HG03064 (cell line): Measurements from ENCODE around the gene SKA2.
"Not testable (repeated sequence)": the region's sequence is repeated elsewhere in the genome, so short reads cannot be mapped to it uniquely, and the experiment has no call there.

ENCODE experiments used
- ATAC-seq: cut with Tn5 transposase; IDR thresholded peaks from one replicate; pipeline ENCODE4 v1.9.1; 2021; ENCODE audit warnings: low read depth; ENCODE audit not compliant: unreplicated experiment

SKA2 gene, protein sequence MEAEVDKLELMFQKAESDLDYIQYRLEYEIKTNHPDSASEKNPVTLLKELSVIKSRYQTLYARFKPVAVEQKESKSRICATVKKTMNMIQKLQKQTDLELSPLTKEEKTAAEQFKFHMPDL

DNA sequence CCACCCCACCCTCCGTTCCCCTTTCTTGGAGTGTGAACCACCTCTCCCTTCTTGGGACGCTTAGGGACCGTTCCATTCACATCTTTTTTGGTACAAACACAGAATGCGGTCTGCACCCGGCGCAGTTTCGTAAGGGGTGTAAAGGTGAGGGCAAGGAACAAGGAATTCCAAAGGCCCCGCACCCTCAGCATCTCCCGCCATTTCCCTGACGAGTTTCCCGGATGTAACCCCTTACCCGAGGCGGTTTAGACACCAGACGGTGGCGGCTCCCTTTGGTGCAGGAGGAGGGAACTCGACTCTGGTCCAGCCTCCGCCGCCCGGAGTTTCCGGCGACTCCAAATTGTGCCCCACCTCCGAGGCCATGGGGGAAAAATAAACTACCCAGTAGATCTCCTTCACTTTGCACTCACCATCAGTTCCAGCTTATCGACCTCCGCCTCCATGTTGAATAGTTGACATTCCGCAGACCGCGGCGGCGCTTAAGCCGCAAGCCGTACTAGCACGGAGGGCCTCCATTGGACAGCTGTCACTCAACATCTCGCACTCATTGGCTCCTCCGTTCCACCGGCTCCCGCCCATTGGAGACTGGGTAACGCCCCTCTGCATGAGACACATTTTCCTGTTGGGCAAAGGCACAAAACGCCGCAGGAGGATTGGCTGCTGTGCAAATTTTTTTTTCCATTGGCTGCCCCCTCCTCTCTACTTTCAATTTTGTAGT, at the start of gene SKA2:
SKA2 (minus strand) TSS at position 466 of the 718 bp plus-strand sequence; CDS start at position 443, 23 bp downstream.
- ATAC-seq = peak; percentile 77

DNA sequence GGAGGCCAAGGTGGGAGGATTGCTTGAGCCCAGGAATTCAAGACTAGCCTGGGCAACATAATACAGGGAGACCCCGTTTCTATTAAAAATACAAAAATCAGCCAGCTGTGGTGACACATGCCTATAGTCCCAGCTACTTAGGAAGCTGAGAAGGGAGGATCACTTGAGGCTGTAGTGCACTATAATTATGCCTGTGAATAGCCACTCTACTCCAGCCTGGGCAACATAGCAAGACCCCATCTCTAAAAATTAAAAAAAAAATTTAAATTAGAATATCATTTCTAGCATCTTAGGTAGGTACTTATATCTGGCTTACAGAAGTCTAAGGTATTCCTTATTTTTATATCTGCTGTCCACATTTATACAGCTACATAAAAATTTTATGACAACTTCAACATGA, 47.3 kb upstream of the SKA2 start:
- no peak for ATAC-seq

DNA sequence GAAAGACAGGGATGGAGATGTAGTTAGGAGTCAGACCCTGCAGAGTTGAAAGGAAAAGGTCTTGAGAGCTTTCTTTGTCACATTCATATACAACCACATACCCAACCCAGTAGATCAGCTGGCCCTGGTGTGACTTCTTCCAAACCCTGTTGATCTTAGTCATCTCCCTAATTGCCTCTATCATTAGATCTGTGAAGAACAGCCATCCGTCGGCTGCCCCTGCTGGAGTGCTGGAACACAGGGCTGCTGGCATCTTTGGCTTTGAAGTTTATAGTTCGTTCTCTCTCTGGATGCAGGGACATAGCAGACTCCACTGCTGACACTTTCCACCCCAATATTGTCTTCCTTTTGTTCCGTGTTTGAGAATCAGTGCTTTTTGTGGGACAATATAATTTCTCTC, 44.4 kb upstream of the SKA2 start:
- ATAC-seq = no peak

DNA sequence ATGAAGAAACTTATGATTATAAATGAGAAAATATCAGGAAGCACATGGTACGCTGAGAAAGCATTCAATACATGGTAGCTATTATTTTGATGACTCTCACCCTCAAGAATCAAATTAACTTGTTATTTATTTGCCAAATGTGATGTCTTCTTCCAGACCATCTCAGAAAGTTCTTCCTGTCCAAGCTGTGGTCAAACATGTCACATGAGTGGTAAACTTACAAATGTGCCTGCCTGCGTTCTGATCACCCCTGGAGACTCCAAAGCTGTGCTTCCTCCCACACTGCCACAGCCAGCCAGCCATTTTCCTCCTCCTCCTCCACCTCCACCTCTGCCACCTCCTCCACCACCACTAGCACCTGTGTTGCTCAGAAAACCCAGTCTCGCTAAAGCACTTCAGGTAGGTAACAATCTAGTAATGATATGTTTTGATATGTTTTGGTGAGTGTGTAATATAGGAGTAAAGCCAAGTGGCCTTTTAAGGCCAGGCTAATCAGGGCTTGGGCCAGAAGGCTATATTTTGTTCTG, 38.4 kb upstream of the SKA2 start:
- no peak for ATAC-seq

DNA sequence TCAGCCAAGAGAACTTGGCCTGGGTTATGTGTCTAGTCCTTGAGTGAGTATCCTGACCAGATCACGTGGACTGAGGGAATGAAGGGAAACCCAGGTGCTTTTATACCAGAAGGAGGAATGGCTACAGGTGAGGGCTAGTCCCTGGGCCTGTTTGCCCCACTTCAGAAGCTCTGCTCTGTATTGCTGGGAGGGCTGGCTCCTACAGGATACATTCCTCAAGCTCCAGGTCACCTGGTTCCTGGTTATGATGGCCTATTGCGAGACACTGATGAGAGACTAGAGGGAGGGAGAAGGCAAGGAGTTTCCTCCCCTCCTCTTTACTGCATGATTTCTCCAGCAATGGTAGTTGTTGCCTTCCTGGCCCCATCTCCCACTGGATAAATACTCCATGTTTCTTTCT, 35.8 kb upstream of the SKA2 start:
- ATAC-seq = no peak

DNA sequence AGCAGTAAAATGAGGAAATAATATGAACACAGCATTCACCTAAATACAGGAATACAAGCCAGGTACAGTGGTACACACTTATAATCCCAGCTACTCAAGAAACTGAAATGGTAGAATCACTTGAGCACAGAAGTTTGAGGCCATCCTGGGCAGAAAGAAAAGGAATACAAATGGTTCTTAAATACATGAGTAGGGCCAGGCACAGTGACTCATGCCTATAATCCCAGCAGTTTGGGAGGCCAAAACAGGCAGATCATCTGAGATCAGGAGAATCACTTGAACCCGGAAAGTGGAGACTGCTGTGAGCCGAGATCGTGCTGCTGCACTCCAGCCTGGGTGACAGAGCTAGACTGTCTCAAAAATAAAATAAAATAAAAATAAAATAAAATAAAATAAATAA, 31.9 kb upstream of the SKA2 start:
- ATAC-seq = no peak

DNA sequence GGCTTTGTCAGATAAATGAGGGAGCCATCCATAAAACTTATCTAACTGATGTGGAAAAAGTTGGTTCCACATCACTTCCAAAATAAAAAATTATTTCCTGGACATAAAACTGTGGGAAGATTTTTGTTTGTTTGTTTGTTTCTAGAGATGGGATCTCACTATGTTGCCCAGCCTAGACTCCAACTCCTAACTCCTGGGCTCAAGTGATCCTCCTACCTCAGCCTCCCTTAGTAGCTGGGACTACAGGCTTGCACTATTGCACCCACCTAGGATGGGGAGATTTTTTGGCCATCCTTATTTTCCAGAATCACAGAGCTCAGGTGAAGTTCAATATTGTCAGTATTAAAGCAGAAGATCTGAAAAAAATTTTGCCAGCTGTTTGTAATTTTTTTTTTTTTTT, 31.0 kb upstream of the SKA2 start:
- no peak for ATAC-seq

DNA sequence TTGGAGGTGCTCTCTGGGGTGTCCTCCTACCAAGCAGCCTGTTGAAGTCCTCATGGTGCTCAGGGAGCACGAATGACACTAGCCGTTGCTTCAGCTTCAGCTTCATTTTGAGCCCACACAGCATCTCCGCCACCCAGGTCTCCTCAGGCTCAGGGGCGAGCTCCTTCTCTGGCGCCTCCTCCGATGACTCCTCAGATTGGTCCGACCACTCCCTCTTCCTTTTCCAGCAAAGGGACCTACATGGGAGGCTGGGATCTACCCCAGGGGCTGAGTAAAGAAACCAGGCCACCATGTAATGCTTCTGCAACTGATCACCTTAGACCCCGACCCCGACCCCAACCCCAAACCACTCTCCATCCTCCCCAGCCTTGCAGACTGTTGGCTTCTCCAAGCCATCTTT, 26.5 kb upstream of the SKA2 start:
- no peak for ATAC-seq

DNA sequence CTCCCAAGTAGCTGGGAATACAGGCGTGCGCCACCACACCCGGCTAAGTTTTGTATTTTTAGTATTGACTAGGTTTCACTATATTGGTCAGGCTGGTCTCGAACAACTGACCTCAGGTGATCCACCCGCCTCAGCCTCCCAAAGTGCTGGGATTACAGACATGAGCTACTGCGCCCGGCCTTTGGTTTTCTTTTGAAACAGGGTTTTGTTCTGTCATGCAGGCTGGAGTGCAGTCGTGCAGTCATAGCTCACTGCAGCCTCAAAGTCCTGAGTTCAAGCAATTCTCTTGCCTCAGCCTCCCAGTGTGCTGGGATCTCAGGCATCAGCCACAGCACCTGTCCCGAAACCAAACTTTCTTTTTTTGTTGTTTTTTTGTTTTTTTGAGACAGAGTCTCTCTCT, 25.6 kb upstream of the SKA2 start:
- ATAC-seq = no peak

DNA sequence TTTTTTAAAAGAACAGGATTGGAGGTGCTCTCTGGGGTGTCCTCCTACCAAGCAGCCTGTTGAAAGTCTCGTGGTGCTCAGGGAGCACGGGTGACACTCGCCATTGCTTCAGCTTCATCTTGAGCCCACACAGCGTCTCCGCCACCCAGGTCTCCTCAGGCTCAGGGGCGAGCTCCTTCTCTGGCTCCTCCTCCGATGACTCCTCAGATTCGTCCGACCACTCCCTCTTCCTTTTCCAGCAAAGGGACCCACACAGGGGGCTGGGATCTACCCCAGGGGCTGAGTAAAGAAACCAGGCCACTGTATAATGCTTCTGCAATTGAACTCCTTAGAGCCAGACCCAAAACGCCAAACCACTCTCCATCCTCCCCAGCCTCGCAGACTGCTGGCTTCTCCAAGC, 24.6 kb upstream of the SKA2 start:
- not testable (repeated sequence) for ATAC-seq

DNA sequence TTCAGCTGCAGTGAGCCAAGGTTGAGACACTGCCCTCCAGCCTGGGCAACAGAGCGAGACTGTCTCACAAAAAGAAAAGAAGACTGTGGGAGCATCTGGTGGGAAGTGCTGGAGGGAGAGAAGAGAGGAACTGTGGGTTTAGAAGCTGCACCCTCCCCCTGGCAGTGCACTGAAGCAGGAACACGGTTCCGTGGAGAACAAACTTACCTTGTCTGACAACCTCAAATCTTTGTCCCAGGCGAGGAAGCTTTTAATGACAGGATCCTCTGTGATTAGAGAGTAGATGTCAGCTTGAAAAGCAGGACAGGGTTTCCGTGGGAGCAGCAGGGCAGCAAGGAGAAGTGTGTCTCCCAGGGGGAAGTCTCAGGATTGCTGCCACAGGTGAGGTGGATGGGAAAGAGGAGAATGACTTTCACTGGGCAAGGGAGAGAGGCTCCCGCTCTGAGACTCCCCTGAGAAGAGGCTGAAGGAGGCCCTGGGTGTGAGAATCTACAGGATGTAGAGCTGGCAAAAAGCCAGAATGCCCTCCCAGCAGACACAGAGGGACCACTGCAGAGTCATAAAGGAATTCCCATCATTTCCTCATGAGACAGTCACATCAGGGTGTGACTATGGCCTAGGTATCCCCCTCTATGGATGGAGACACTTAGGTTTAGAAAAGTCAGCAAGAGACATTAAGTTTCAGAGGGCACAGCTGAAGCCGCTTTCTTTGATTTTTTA, 23.4 kb upstream of the SKA2 start:
- no peak for ATAC-seq

DNA sequence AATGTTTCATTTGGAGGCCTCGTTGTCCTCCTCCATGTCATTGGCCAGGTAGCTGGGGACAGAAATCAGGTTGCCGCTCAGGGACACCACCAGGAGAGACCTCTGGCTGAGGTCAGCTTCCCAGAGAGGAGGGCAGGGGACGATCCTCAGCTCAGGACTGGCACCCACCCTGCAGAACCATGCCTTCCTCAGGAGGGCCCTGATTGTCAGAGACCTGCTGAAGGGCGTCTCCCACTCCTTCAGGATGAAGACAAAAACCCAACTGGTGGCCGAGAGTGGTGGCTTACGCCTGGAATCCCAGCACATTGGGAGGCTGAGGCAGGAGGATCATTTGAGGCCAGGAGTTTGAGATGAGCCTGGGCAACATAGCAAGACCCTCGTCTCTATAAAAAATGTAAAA, 20.1 kb upstream of the SKA2 start:
- ATAC-seq = no peak

DNA sequence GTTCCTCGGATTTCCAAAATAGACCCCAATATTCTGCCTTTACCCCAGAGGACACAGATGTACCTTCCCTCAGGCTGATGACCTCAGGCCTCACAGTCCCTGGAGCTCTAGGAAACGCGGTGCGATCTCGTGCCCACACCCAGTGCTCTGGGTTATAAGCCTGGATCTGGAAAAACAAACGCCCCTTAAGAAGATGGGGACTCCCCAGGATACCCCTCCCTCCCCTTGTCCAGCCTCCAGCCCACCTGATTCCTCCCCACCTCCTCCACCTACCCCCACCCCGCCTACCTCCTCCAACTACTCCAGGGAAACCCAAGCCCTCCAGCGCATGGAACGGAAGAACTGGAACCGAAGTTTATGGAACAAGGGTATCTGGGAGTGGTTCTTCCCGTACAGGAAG, 19.7 kb upstream of the SKA2 start:
- no peak for ATAC-seq

DNA sequence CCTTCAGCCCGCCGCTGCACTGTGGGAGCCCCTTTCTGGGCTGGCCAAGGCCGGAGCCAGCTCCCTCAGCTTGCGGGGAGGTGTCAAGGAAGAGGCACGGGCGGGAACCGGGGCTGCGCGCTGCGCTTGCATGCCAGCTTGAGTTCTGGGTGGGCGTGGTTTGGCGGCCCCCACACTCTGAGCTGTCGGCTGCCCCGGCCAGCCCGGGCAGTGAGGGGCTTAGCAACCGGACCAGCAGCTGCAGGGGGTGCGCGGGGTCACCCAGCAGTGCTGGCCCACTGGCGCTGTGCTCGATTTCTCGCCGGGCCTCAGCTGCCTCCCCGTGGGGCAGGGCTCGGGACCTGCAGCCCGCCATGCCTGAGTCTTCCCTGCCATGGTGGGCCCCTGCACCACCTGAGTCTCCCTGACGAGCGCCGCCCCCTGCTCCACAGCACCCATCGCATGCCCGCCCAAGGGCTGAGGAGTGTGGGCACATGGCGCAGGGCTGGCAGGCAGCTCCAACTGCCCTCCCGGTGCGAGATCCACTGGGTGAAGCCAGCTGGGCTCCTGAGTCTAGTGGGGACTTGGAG, 17.5 kb upstream of the SKA2 start:
- no peak for ATAC-seq

DNA sequence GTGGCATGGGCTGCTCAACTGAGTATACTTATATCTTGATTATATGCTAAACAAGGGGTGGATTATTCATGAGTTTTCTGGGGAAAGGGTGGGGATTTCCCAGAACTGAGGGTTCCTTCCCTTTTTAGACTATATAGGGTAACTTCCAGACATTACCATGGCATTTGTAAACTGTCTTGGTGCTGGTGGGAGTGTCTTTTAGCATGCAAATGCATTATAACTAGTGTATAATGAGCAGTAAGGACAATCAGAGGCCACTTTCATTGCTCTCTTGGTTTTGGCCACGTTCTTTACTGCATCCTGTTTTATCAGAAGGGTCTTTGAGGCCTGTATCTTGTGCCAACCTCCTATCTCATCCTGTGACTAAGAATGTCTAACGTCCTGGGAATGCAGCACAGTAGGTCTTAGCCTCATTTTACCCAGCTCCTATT, 12.6 kb upstream of the SKA2 start:
- no peak for ATAC-seq

DNA sequence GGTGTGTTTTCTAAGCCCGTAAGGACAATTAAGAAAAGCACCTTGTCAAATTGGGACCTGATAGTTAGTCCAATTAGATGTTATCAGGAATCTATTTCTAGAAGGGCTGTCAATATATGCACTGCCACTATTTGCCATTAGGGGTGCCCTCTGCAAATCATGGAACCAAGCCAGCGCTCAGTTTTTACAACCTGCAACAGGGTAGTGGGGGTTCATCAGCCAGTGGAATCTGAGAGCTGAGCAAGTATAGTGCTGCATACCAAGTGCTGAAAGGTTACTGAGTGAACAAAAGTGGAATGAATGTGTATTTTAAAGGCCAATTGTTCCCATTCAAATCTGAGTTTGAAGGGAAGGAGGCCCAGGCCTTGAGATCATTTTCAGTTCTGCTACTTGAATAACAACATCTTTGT, 11.0 kb upstream of the SKA2 start:
- ATAC-seq = no peak

DNA sequence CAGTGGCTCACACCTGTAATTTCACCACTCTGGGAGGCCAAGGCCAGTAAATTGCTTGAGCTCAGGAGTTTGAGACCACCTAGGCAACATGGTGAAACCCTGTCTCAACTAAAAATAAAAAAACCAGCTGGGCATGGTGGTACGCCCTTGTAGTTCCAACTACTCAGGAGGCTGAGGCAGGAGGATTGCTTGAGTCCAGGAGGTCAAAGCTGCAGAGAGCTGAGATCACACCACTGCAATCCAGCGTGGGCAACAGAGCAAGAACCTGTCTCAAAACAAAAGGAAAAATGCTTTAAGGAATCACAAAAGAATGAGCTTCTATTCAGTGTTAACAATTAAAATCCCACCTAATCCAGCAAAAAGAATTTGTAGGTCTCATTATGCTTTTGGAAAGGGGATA, 6.5 kb upstream of the SKA2 start:
- no peak for ATAC-seq

DNA sequence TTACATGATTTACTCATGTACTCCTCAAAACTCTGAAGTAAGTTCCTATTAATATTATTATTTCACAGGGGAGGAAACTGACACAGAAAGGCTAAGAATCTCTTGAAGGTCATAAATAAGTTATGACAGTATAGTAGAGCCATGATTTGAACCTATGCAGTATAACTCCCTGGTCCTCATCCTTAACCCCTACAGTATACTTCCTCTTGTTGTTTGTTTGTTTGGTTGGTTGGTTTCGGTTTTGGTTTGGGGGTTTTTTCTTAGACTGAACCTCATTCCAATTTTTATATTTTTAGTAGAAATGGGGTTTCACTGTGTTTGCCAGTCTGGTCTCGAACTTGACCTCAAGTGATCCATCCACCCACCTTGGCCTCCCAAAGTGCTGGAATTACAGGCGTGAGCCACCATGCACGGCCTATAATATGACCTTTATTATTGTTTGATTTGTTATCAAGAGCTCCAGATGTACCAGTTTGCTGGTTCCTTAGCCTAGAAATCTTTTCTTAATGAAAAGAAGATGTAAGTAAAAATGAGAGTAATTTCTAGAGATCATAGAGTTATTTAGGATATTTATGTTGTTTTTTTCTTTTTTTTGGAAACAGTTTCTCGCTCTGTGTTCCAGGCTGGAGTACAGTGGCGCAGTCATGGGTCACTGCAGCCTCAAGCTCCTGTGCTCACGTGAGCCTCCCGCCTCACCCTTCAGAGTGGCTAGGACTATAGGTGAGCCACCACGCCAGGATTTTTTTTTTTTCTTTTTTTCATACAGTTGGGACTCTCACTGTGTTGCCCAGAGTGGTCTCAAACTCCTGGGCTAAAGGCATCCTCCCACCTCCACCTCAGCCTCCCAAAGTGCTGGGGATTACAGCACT, 5.4 kb upstream of the SKA2 start:
- no peak for ATAC-seq

DNA sequence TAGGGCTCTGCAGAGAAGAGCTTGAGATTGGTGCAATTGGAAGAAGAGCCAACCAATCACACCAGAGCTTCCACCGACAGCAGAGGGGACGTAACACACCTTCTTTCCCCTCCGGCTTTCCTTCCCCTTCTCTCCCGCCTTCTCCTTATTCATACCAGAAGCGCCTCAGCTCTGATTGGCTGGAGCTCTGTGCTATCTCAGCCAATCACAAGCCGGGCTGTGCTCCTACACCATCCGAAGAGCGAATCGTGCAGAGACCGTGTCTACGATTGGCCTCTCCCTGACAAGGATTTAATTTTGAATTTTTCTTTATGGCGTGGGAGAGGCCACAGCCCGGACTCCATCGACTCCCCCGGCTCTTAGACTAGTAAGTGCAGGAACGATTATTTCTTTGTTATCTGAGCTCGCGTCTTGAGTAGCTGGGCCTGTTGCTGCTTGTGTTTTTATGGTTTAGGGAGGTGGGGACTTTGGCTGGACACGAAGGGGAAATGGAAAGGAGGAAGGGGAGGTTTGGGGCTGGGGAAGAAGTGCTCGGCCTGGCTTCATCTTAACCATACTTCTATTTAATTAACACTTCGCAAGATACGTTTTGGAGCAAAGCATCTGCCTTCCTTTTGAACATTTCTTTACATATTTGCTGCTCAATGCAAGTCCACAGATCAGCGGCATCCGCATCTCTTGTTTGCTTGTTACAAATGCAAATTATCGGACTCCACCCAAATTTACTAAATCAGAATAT, 622 bp upstream of the SKA2 start, which contains the start of gene PRR11:
PRR11 (plus strand) TSS at position 308 of the 739 bp plus-strand sequence. CDS start 14,007 bp downstream, outside the sequence.
- ATAC-seq = peak; percentile 84

DNA sequence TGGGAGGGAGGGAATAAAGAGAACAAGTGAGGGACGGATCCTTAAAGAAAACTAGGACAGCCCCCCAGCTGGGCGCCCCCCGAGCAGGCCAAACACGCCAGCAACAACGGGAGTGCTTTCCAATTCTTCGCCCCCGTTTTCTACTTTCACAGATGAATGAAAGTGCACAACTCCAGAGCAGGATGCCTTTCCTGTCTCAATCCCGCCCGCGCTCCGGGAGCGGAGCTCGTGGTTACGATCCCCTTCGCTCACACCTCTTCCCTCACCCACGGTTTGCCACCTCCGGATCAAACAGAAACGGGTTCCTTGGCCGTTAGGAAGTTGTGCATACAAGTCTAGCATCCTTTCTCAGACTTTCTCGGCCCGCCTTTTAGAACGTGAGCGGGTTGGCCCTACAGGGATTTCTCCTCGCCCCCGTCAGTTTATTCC, 680 bp downstream of the SKA2 start:
- no peak for ATAC-seq
